GM19324 (cell line): ENCODE data around the gene CTDSPL2.
A peak's percentile ranks its signal among the peaks of the same experiment; 100 is the strongest.
"Not testable (repeated sequence)": the region's sequence is repeated elsewhere in the genome, so short reads cannot be mapped to it uniquely, and the experiment has no call there.

Experiments
- ATAC-seq: cut with Tn5 transposase; IDR thresholded peaks from one replicate; pipeline ENCODE4 v1.9.1; 2021; ENCODE audit warnings: mild to moderate bottlenecking, moderate library complexity; ENCODE audit not compliant: unreplicated experiment, low FRiP score

CTDSPL2 gene

GRCh38 chr15:44479343-44479742 is 51.9 kb downstream of the CTDSPL2 start:
- ATAC-seq: no peak

GRCh38 chr15:44482090-44482489 is 54.7 kb downstream of the CTDSPL2 start:
- no peak for ATAC-seq

- ATAC-seq: no peak
Observed at GRCh38 chr15:44485880-44486279, 58.5 kb downstream of the CTDSPL2 start.

- no peak for ATAC-seq
Observed at GRCh38 chr15:44489464-44489863, 62.0 kb downstream of the CTDSPL2 start.

GRCh38 chr15:44490622-44491021 is 63.2 kb downstream of the CTDSPL2 start:
- no peak for ATAC-seq

GRCh38 chr15:44492040-44492439 is 64.6 kb downstream of the CTDSPL2 start:
- no peak for ATAC-seq

GRCh38 chr15:44492672-44493071 is 65.2 kb downstream of the CTDSPL2 start:
- ATAC-seq: no peak

- ATAC-seq: no peak
Observed at GRCh38 chr15:44495562-44495961, 68.1 kb downstream of the CTDSPL2 start.

- ATAC-seq: no peak
Observed at GRCh38 chr15:44500555-44500954, 73.1 kb downstream of the CTDSPL2 start.

- ATAC-seq: no peak
Observed at GRCh38 chr15:44501768-44502366, 74.4 kb downstream of the CTDSPL2 start.

- ATAC-seq: no peak
Observed at GRCh38 chr15:44516436-44516835, 89.0 kb downstream of the CTDSPL2 start.

GRCh38 chr15:44519537-44519936 is 92.1 kb downstream of the CTDSPL2 start:
- ATAC-seq: no peak

GRCh38 chr15:44525018-44525417 is 97.6 kb downstream of the CTDSPL2 start:
- ATAC-seq: no peak

GRCh38 chr15:44527241-44527640 is 99.8 kb downstream of the CTDSPL2 start:
- ATAC-seq: no peak

GRCh38 chr15:44529864-44530604 is 102.6 kb downstream of the CTDSPL2 start:
- ATAC-seq: no peak

- ATAC-seq: no peak
Observed at GRCh38 chr15:44530653-44531052, 103.2 kb downstream of the CTDSPL2 start.

- not testable (repeated sequence) for ATAC-seq
Observed at GRCh38 chr15:44532275-44532674, 104.8 kb downstream of the CTDSPL2 start.

GRCh38 chr15:44532689-44533088 is 105.3 kb downstream of the CTDSPL2 start:
- ATAC-seq: no peak

- ATAC-seq: no peak
Observed at GRCh38 chr15:44535092-44535491, 107.7 kb downstream of the CTDSPL2 start.

GRCh38 chr15:44535523-44536301 is 108.3 kb downstream of the CTDSPL2 start:
- ATAC-seq: peak; percentile 4

GRCh38 chr15:44536302-44536961 is 109.0 kb downstream of the CTDSPL2 start:
- peak; percentile 69 for ATAC-seq
